HG02763 (cell line): Measurements from ENCODE around the gene NOL4L.

Source experiments
- ATAC-seq: cut with Tn5 transposase; IDR thresholded peaks from one replicate; pipeline ENCODE4 v1.9.1; 2021; ENCODE audit warnings: mild to moderate bottlenecking, moderate library complexity; ENCODE audit not compliant: unreplicated experiment

Gene NOL4L

GRCh38 chr20:32585011-32585585 lies at the start of gene NOL4L:
TSS of gene NOL4L (minus strand) at chr20:32585333. CDS start at chr20:32584890, 443 bp downstream.
- no peak for ATAC-seq

- no peak for ATAC-seq
These were observed 49.1 kb upstream of the NOL4L start for GRCh38 chr20:32634041-32634805.

- no peak for ATAC-seq
These were observed 47.6 kb upstream of the NOL4L start for GRCh38 chr20:32632461-32633354.

- ATAC-seq: no peak
These were observed 46.9 kb upstream of the NOL4L start for GRCh38 chr20:32631933-32632460.

- ATAC-seq: no peak
These were observed 44.7 kb upstream of the NOL4L start for GRCh38 chr20:32629813-32630212.

- ATAC-seq: no peak
These were observed 43.9 kb upstream of the NOL4L start for GRCh38 chr20:32628960-32629530.

- no peak for ATAC-seq
These were observed 41.9 kb upstream of the NOL4L start for GRCh38 chr20:32626859-32627636.

GRCh38 chr20:32626407-32626806 lies 41.3 kb upstream of the NOL4L start:
- no peak for ATAC-seq

- no peak for ATAC-seq
These were observed 40.9 kb upstream of the NOL4L start for GRCh38 chr20:32625996-32626395.

GRCh38 chr20:32624687-32625345 lies 39.7 kb upstream of the NOL4L start:
- no peak for ATAC-seq

- ATAC-seq: no peak
These were observed 38.6 kb upstream of the NOL4L start for GRCh38 chr20:32623667-32624157.

GRCh38 chr20:32622585-32623468 lies 37.7 kb upstream of the NOL4L start:
- no peak for ATAC-seq

GRCh38 chr20:32621891-32622584 lies 36.9 kb upstream of the NOL4L start:
- no peak for ATAC-seq

GRCh38 chr20:32621071-32621890 lies 36.1 kb upstream of the NOL4L start:
- no peak for ATAC-seq

- ATAC-seq: no peak
These were observed 34.5 kb upstream of the NOL4L start for GRCh38 chr20:32619586-32619985.

- no peak for ATAC-seq
These were observed 29.6 kb upstream of the NOL4L start for GRCh38 chr20:32614772-32615171.

GRCh38 chr20:32614303-32614702 lies 29.2 kb upstream of the NOL4L start:
- ATAC-seq: no peak
